ENCODE results near the gene OCIAD1. TPM values are rescaled to one million over a fixed set of nuclear protein-coding genes. Genes with fewer than 3 reads are reported as not detected.
"Not testable (repeated sequence)": the region's sequence is repeated elsewhere in the genome, so short reads cannot be mapped to it uniquely, and the experiment has no call there.

OCIAD1 gene
- total RNA-seq, 2 experiments from 2014 or later: 76.1 to 136 TPM

DNA sequence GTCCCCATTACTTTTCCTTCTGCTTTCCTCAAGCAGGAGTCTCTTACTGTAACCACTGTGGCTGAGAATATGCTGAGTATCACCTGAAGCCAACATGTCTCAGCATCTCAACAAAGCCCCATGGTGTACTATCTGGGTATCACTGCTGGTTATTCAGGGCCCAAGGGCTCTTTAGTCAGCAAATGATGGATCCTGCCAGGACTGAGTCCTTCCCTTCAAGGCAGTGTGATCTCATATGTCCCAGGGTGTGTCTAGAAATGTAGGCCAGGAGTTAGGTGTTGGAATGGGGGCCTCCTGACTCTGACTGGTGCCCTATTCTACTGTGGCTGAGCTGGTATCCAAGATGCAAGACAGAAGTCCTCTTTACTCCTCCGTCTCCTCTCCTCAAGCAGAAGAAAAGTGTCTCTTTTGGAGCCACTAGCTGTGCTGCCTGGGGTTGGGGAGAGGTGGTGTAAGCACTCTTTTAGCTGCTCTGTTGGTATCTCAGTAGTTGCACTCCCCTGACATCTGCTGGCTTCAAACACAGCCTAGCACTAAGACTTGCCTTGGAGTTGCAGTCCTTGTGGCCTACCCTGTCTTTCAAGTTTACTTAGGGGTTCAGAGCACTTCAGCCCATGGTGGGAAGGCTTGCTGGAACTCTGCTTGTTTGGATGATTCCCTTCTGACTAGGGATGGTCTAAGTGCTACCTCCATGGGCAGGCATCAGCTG is 47.1 kb downstream of the OCIAD1 start:
- Histone ChIP-seq H2AFZ (ENCODE audit: low read length) (no peak overlapping the region), H3K4me3 (ENCODE audit: low read depth, low read length, poor library complexity, severe bottlenecking) (no peak overlapping the region), H3K27ac (ENCODE audit: low read depth, low read length, poor library complexity, severe bottlenecking) (no peak overlapping the region), H4K20me1 (ENCODE audit: insufficient read depth, low read length) (no peaks in the 10 kb centered on the region), H3K36me3 (ENCODE audit: insufficient read depth, low read length) (no peaks in the 10 kb centered on the region), H3K9me2 (ENCODE audit: insufficient read depth, low read length) (no peaks in the 10 kb centered on the region), H3K4me2 (ENCODE audit: low read length) (no peak overlapping the region), H3K4me1 (ENCODE audit: insufficient read depth, low read length, poor library complexity, severe bottlenecking) (no peaks in the 10 kb centered on the region), H3K79me2 (ENCODE audit: insufficient read depth, low read depth, low read length) (no peaks in the 10 kb centered on the region), H3K9me3 (ENCODE audit: low read length) (no peaks in the 10 kb centered on the region)
- POLR2A ChIA-PET: interaction anchor here (0.6 to 1.5 kb wide), 3 partner anchors 13 to 316 kb away, joined by 3 read pairs; no protein-coding TSS in a partner anchor
- CTCF ChIA-PET (ENCODE audit: unreplicated experiment): interaction anchor here (1.1 kb wide), 1 partner anchor 14 kb away, joined by 3 read pairs; no protein-coding TSS in a partner anchor
- BruUV-seq (replicated peaks): no TSS peak
- peak; percentile 33 for DNase-seq (ENCODE audit: low spot score)
- no peak for TF ChIP-seq EZH2phosphoT487 (IDR thresholded peaks at IDR 0.05; ENCODE audit: borderline replicate concordance, low read depth, low read length)
- TF ChIP-seq, protein P1, sequence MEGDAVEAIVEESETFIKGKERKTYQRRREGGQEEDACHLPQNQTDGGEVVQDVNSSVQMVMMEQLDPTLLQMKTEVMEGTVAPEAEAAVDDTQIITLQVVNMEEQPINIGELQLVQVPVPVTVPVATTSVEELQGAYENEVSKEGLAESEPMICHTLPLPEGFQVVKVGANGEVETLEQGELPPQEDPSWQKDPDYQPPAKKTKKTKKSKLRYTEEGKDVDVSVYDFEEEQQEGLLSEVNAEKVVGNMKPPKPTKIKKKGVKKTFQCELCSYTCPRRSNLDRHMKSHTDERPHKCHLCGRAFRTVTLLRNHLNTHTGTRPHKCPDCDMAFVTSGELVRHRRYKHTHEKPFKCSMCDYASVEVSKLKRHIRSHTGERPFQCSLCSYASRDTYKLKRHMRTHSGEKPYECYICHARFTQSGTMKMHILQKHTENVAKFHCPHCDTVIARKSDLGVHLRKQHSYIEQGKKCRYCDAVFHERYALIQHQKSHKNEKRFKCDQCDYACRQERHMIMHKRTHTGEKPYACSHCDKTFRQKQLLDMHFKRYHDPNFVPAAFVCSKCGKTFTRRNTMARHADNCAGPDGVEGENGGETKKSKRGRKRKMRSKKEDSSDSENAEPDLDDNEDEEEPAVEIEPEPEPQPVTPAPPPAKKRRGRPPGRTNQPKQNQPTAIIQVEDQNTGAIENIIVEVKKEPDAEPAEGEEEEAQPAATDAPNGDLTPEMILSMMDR (conservative IDR thresholded peaks at IDR 0.05; ENCODE audit: low read length): peak; percentile 32; the same call in 1 of the 2 replicates
- intact Hi-C loops (cut with micrococcal nuclease; ENCODE audit: unreplicated experiment): no loop called here

DNA sequence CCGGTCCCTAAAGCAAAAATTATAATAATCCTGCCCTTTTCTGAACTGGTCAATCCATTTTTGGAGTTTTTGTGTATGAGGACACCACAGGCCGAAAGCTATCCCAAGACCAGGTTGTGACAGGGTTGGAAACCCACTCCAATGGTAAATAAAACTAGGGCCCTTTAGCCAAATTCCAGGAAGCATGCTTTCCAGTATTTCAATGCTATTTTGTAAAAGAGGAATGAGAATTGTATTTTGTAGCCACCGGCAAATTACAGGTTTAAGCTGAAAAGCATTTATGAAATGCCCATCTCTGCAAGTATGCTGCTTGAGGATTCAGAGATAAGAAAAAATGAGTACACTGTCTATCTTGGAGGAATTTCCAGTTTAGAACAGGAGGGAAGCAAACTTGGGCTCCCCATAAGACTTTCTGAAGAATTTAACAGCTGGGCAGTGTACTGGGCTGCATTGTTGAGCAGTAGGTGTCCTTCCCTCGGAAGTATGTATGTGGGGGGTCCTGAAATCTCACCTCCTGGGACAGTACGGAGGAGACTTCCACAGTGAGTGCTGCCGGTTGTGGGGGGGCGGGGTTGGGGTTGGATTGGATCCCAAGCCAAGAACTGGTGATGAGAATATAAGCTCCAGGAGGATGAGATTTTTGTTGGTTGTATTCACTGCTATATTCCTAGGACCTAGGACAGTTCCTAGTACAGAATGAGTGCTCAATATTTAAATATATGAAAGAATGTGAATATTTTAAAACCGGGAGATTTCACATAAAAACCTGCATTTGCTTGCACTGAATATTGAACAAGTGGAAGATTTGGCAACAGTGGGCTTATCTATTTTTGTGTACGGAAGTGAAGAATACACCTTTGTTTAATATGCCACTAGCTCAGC is 48.9 kb downstream of the OCIAD1 start:
- CTCF ChIA-PET (ENCODE audit: unreplicated experiment): no interaction called here
- Histone ChIP-seq H3K79me2 (ENCODE audit: insufficient read depth, low read depth, low read length) (no peaks in the 10 kb centered on the region), H3K36me3 (ENCODE audit: insufficient read depth, low read length) (no peaks in the 10 kb centered on the region), H4K20me1 (ENCODE audit: insufficient read depth, low read length) (no peaks in the 10 kb centered on the region), H3K27ac (ENCODE audit: low read depth, low read length, poor library complexity, severe bottlenecking) (no peak overlapping the region), H3K4me3 (ENCODE audit: low read depth, low read length, poor library complexity, severe bottlenecking) (no peak overlapping the region), H3K4me2 (ENCODE audit: low read length) (no peak overlapping the region), H3K9me2 (ENCODE audit: insufficient read depth, low read length) (no peaks in the 10 kb centered on the region), H3K9me3 (ENCODE audit: low read length) (no peaks in the 10 kb centered on the region), H3K4me1 (ENCODE audit: insufficient read depth, low read length, poor library complexity, severe bottlenecking) (no peaks in the 10 kb centered on the region), H2AFZ (ENCODE audit: low read length) (no peak overlapping the region)
- no peak for DNase-seq (ENCODE audit: low spot score)
- POLR2A ChIA-PET: interaction anchor here (0.9 to 1.1 kb wide), 2 partner anchors 10 to 24 kb away, joined by 3 read pairs; no protein-coding TSS in a partner anchor
- TF ChIP-seq EZH2phosphoT487 (IDR thresholded peaks at IDR 0.05; ENCODE audit: borderline replicate concordance, low read depth, low read length): no peak
- TF ChIP-seq, protein P1 (conservative IDR thresholded peaks at IDR 0.05; ENCODE audit: low read length): no peak
- no TSS peak for BruUV-seq (replicated peaks)
- intact Hi-C loops (cut with micrococcal nuclease; ENCODE audit: unreplicated experiment): no loop called here

DNA sequence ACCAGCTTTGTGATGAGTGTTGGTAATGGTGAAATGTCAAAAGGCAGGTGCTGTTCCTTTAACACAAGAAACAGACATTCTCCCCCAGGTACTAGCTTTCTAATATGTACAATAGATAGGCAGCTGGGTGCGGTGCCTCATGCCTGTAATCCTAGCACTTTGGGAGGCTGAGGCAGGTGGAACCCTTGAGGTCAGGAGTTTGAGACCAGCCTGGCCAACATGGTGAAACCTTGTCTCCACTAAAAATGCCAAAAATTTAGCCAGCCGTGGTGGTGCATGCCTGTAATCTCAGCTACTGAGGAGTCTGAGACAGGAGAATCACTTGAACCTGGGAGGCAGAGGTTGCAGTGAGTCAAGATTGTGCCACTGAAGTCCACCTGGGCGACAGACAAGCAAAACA is 50.8 kb downstream of the OCIAD1 start:
- H3K79me2 ChIP-seq (ENCODE audit: insufficient read depth, low read depth, low read length); BruUV-seq (replicated peaks); H3K4me2 ChIP-seq (ENCODE audit: low read length); H3K9me2 ChIP-seq (ENCODE audit: insufficient read depth, low read length); H3K4me3 ChIP-seq (ENCODE audit: low read depth, low read length, poor library complexity, severe bottlenecking); DNase-seq (ENCODE audit: low spot score); H3K36me3 ChIP-seq (ENCODE audit: insufficient read depth, low read length); H4K20me1 ChIP-seq (ENCODE audit: insufficient read depth, low read length); H3K4me1 ChIP-seq (ENCODE audit: insufficient read depth, low read length, poor library complexity, severe bottlenecking); H2AFZ ChIP-seq (ENCODE audit: low read length); H3K9me3 ChIP-seq (ENCODE audit: low read length); H3K27ac ChIP-seq (ENCODE audit: low read depth, low read length, poor library complexity, severe bottlenecking); intact Hi-C loops (cut with micrococcal nuclease; ENCODE audit: unreplicated experiment); CTCF ChIA-PET (ENCODE audit: unreplicated experiment): not testable (repeated sequence)
- POLR2A ChIA-PET: interaction anchor here (0.7 to 1.0 kb wide), 2 partner anchors 24 to 239 kb away, joined by 3 read pairs; no protein-coding TSS in a partner anchor

DNA sequence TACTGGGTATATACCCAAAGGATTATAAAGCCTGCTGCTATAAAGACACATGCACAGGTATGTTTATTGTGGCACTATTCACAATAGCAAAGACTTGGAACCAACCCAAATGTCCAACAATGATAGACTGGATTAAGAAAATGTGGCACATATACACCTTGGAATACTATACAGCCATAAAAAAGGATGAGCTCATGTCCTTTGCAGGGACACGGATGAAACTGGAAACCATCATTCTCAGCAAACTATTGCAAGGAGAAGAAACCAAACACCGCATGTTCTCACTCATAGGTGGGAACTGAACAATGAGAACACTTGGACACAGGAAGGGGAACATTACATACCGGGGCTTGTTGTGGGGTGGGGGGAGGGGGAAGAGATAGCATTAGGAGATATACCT is 58.9 kb downstream of the OCIAD1 start:
- H4K20me1 ChIP-seq (ENCODE audit: insufficient read depth, low read length); H3K4me2 ChIP-seq (ENCODE audit: low read length); H3K9me2 ChIP-seq (ENCODE audit: insufficient read depth, low read length); H2AFZ ChIP-seq (ENCODE audit: low read length); H3K9me3 ChIP-seq (ENCODE audit: low read length); H3K79me2 ChIP-seq (ENCODE audit: insufficient read depth, low read depth, low read length); H3K27ac ChIP-seq (ENCODE audit: low read depth, low read length, poor library complexity, severe bottlenecking); H3K4me1 ChIP-seq (ENCODE audit: insufficient read depth, low read length, poor library complexity, severe bottlenecking); CTCF ChIA-PET (ENCODE audit: unreplicated experiment); H3K4me3 ChIP-seq (ENCODE audit: low read depth, low read length, poor library complexity, severe bottlenecking); BruUV-seq (replicated peaks); DNase-seq (ENCODE audit: low spot score); intact Hi-C loops (cut with micrococcal nuclease; ENCODE audit: unreplicated experiment): not testable (repeated sequence)
- POLR2A ChIA-PET: interaction anchor here (1.3 kb wide), 1 partner anchor 10 kb away, joined by 3 read pairs; no protein-coding TSS in a partner anchor
- H3K36me3 ChIP-seq (ENCODE audit: insufficient read depth, low read length): peaks cover 47% of the 10 kb centered on the region
